Measurements from ENCODE around the gene DOK7. TPM values are rescaled to one million over a fixed set of nuclear protein-coding genes. Genes with fewer than 3 reads are reported as not detected.

The DOK7 gene
- total and polyA plus RNA-seq, 2 of the 4 experiments (the other 2 are of a cell fraction): not detected

- DNase-seq: peak; percentile 63
- no peak overlapping the region for H2AK5ac ChIP-seq (ENCODE audit: low read depth, low read length)
- H2AFZ ChIP-seq (replicated peaks; ENCODE audit: low read length, poor library complexity): peak overlapping the region; percentile 35
- H3K79me1 ChIP-seq (ENCODE audit: low read depth in 1 of 2, low read length in 2 of 2): no peaks in the 10 kb centered on the region
- H3K4me3 ChIP-seq (ENCODE audit: insufficient read depth, low read depth, low read length): no peak overlapping the region
- no peak overlapping the region for H2BK5ac ChIP-seq (ENCODE audit: low read depth, low read length, poor library complexity, severe bottlenecking)
- no peak overlapping the region for H4K5ac ChIP-seq (ENCODE audit: low read depth, low read length)
- H2BK120ac ChIP-seq (ENCODE audit: low read depth, low read length): no peak overlapping the region
- H4K91ac ChIP-seq (ENCODE audit: insufficient read depth, low read depth, low read length): no peak overlapping the region
- H3K9me1 ChIP-seq (ENCODE audit: insufficient read depth, low read length): no peaks in the 10 kb centered on the region
- no peak overlapping the region for H3K23ac ChIP-seq (ENCODE audit: low read depth, low read length)
- H2AK9ac ChIP-seq (replicated peaks; ENCODE audit: low read depth, low read length, poor library complexity): no peak overlapping the region
- H3K9me3 ChIP-seq (ENCODE audit: control insufficient read depth, insufficient read depth, low read length): no peaks in the 10 kb centered on the region
- ATAC-seq (ENCODE audit: low read depth): peak; percentile 98
- no peaks in the 10 kb centered on the region for H4K20me1 ChIP-seq (ENCODE audit: insufficient read depth, low read length)
- WGBS, 2 experiments (ENCODE audit: extremely low coverage in 2 of 2, insufficient read length in 1 of 2): 23% methylated on average over 9 of the region's 17 CpGs; no CpG with 5 or more reads in 1 of the 2 experiments
- no peaks in the 10 kb centered on the region for H3K4me1 ChIP-seq (ENCODE audit: control insufficient read depth, insufficient read depth, low read length)
- peaks cover 51% of the 10 kb centered on the region for H3K27me3 ChIP-seq (ENCODE audit: control insufficient read depth, insufficient read depth, low read length)
- H3K56ac ChIP-seq (ENCODE audit: extremely low read depth, insufficient read depth, low read length): no peak overlapping the region
- H3K27ac ChIP-seq (ENCODE audit: insufficient read depth, low read length): no peak overlapping the region
- BruUV-seq (replicated peaks): no TSS peak
- H2BK20ac ChIP-seq (ENCODE audit: low read depth, low read length): no peak overlapping the region
- dilution Hi-C loops (cut with HindIII; ENCODE audit: low sequenced_read_pairs, unreplicated experiment): no loop called here
- POLR2A ChIA-PET (ENCODE audit: unreplicated experiment): no interaction called here
- no peak overlapping the region for H3K9ac ChIP-seq (ENCODE audit: low read depth, low read length)
- CTCF ChIA-PET: interaction anchor here (0.6 to 1.6 kb wide), 10 partner anchors 9 to 289 kb away, joined by 3 to 9 read pairs (median 4); no protein-coding TSS in a partner anchor
- intact Hi-C loops (cut with micrococcal nuclease): loop anchor here (1.0 to 5.0 kb wide), 4 partner anchors 134 to 373 kb away; no protein-coding TSS in a partner anchor
- H3K4me2 ChIP-seq (ENCODE audit: low read depth, low read length): no peak overlapping the region
- no peak overlapping the region for H2BK15ac ChIP-seq (ENCODE audit: low read depth, low read length)
- H3K18ac ChIP-seq (ENCODE audit: low read depth, low read length): no peak overlapping the region
- peak; percentile 85 for TF ChIP-seq RAD21 (IDR thresholded peaks at IDR 0.05; ENCODE audit: low read length)
- peak; percentile 87 for TF ChIP-seq SMC3 (IDR thresholded peaks at IDR 0.05; ENCODE audit: low read depth, low read length)
- TF ChIP-seq MAFK (IDR thresholded peaks at IDR 0.05; ENCODE audit: low read depth, low read length): no peak
- no peak for TF ChIP-seq NFE2L2 (IDR thresholded peaks at IDR 0.05; ENCODE audit: low read depth, low read length)
- peak; percentile 62; the same call in 1 of the 2 replicates for TF ChIP-seq MAZ (IDR thresholded peaks at IDR 0.05; ENCODE audit: borderline replicate concordance, low read depth, low read length)
- TF ChIP-seq CTCF (conservative IDR thresholded peaks at IDR 0.05; ENCODE audit: low read depth, low read length): peak; percentile 97
- TF ChIP-seq CEBPB (IDR thresholded peaks at IDR 0.05; ENCODE audit: low read depth, low read length): peak; percentile 40; the same call in 1 of the 2 replicates
- in situ Hi-C loops (cut with MboI; ENCODE audit: low sequenced_read_pairs): no loop called here
- no peak overlapping the region for H3K4ac ChIP-seq (ENCODE audit: low read depth, low read length)
- H3K36me3 ChIP-seq (ENCODE audit: control insufficient read depth, insufficient read depth, low read length): no peaks in the 10 kb centered on the region
- no peak overlapping the region for H4K8ac ChIP-seq (ENCODE audit: low read depth in 2 of 2, low read length in 2 of 2)
- no peak overlapping the region for H3K14ac ChIP-seq (replicated peaks; ENCODE audit: low read depth, low read length)
These were observed 17.5 kb downstream of the DOK7 start for GRCh38 chr4:3480528-3481112.
